ENCODE measurements around the gene TRIM5.
"Not testable (repeated sequence)": the region's sequence is repeated elsewhere in the genome, so short reads cannot be mapped to it uniquely, and the experiment has no call there.

Gene TRIM5, protein sequence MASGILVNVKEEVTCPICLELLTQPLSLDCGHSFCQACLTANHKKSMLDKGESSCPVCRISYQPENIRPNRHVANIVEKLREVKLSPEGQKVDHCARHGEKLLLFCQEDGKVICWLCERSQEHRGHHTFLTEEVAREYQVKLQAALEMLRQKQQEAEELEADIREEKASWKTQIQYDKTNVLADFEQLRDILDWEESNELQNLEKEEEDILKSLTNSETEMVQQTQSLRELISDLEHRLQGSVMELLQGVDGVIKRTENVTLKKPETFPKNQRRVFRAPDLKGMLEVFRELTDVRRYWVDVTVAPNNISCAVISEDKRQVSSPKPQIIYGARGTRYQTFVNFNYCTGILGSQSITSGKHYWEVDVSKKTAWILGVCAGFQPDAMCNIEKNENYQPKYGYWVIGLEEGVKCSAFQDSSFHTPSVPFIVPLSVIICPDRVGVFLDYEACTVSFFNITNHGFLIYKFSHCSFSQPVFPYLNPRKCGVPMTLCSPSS

DNA sequence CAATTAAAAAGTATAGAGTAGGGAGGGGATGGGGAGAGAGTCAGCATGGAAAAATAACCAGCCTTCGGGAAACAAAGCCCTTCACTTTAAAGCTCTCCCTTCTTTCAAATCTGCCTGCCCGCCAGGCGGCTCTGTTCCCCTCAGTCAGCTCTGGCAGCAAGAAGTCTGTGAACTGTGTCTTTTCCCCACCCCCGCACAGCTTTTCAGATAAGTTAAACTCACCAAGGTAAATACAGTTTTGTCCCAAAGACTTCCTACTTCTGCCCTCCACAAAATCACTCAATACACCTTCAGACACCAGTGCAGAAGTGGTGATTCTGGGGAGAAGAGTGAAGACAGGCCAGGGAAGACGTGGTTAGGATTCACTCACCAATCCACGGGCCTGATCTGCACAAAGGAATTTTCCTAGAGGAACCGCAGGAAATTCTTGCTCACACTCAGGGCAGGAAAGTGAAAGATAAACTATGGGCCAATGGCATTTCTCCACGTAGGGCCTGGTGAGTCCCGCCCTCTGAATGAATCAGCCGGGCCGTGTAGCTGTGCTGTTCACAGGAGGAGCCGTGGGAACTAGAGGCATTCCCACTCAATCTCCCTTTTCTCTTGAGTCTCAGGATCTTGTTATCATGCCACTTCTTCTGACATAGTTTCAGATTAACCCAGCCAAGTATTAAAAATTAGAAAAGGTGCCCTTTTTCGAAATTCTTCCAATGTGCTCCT is at the start of gene TRIM5:
TSS of gene TRIM5 (minus strand) at position 429 of the 717 bp plus-strand sequence. CDS start 4,897 bp downstream, outside the sequence.
- peak; percentile 46 for DNase-seq

DNA sequence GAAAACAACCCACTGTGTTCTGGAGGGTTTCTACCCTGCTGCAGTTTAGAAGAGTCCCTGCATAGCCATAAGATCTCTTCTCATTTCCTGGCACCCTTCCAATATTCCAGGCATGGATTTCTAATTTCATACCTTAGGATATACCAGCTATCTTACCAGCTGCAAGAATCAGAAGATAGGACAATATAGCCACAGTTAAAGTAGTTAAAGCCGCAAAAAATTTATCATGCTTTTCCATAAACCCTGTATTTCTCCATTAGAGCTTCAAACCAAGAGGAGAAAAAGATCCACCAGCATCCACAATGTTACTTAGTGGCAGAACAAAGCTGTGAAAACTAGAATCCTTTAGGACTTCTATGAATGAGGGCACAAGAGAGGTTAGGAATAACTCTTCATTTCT is 42.8 kb upstream of the TRIM5 start:
- DNase-seq = no peak

DNA sequence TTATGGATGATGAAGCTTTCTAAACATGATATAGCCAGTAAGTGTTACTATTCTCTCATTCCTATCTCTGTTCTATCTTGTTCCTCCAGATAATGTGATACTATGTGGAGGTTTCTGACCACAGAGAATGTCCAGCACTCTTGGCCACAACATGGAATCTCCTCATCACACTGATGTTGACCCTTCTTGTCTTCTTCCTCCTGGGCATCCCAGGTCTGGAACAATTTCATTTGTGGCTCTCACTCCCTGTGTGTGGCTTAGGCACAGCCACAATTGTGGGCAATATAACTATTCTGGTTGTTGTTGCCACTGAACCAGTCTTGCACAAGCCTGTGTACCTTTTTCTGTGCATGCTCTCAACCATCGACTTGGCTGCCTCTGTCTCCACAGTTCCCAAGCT is 41.5 kb upstream of the TRIM5 start:
- DNase-seq = no peak

DNA sequence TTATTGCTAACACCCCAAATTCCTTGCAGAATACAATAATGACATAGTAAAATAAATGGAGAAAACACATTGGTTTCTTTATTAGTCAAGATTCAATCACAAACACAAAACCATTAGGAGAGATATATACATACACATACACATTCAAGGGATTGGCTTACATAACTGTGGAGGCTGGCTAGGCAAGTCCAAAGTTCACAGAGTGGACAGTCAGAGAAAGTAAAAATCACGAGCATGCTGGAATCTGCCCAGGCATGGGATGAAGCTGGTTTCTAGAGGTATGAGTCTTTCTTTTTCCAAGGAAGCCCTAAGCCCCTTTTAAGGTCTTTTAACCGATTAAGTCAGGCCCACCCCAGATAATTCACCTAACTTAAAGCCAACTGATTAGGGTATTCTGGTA is 37.7 kb upstream of the TRIM5 start:
- DNase-seq = no peak

DNA sequence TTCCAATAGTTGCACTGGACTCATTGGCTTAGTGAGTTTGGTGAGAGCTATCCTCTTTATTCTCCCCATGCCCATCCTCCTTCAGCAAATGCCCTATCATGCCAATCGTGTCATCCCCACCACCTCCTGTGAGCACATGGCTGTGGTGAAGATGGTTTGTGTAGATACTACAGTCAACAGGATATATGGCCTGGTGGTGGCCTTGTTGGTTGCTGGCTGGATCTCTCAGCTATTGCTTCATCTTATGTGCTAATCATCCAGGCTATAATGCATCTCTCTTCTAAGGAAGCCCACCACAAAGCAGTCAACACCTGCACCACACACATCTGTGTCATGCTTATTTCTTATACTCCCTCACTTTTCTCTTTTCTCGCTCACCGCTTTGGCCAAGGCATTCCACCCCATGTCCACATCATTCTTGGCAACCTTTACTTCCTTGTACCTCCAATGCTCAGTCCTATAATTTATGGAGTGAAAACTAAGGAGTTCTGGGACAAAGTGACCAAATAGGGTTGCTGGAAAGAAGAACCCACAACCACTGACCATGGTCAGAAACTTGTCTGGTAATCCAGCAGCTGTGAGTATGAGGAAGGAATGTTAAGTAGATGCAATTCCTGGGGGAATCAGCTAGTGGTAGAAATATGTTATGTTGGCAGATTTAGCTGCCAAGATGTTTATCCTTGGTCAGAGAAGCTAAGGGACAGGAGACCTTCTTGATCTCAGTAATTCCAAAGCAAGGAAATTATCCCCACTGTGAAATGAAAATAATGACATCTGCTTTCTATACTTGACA is 35.0 kb upstream of the TRIM5 start:
- DNase-seq = no peak

DNA sequence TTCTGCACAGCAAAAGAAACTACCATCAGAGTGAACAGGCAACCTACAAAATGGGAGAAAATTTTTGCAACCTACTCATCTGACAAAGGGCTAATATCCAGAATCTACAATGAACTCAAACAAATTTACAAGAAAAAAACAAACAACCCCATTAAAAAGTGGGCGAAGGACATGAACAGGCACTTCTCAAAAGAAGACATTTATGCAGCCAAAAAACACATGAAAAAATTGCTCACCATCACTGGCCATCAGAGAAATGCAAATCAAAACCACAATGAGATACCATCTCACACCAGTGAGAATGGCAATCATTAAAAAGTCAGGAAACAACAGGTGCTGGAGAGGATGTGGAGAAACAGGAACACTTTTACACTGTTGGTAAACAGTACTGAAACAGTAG is 31.6 kb upstream of the TRIM5 start:
- DNase-seq = not testable (repeated sequence)

DNA sequence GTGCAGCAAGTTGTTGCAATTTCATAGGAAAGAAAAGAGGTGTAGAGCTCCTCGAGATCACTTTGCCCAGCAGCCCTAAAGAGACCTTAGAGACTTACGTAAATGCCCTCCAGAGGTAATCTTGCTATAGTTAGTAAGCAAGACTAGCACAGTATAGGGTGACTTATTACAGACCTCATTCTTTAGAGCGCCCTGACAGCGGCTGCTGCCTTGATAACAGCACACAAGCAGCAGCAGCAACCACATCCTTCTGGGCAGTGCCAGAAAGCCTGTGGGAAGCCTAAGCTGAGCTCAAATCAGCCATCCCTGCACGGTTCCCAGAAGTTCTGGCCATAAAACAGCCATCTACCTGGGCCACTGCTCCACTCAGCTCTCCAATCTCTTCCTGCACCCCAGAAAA is 28.8 kb upstream of the TRIM5 start:
- no peak for DNase-seq

DNA sequence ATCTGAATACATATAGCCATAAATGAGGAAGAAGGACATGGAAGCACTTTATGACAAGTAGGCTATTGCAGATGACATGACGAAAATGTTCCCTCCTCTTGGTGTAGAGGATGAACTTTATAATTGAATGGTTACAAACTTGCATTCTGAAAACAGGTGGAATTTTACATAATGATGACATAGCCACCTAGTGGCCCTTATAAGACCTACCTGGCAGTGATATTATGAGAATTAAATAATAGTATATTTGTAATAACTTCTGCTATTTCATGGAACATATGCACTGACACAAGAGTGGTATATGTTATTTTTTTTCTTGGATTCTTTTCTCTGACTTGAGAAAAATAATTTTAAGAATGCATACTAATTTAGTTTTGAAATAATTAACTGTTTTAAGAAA is 27.6 kb upstream of the TRIM5 start:
- DNase-seq = no peak

DNA sequence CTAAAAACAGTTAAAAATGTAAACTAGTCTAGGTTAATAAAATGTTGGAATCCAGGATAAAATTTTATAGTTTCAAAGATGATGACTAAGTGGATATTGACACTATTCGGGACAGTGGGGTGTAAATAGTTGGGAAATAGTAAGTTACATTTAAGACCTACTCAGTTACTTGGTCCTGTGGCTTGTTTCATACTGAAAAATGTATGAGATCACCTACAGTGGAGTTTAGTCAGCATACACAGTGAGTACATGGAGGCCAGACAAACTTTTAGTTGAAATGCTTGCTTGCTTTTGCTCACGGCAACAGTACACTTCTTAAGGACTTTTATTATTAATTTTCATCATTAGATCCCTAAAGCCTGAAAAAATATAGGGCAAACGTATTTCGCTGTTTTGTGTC is 20.8 kb upstream of the TRIM5 start:
- no peak for DNase-seq

DNA sequence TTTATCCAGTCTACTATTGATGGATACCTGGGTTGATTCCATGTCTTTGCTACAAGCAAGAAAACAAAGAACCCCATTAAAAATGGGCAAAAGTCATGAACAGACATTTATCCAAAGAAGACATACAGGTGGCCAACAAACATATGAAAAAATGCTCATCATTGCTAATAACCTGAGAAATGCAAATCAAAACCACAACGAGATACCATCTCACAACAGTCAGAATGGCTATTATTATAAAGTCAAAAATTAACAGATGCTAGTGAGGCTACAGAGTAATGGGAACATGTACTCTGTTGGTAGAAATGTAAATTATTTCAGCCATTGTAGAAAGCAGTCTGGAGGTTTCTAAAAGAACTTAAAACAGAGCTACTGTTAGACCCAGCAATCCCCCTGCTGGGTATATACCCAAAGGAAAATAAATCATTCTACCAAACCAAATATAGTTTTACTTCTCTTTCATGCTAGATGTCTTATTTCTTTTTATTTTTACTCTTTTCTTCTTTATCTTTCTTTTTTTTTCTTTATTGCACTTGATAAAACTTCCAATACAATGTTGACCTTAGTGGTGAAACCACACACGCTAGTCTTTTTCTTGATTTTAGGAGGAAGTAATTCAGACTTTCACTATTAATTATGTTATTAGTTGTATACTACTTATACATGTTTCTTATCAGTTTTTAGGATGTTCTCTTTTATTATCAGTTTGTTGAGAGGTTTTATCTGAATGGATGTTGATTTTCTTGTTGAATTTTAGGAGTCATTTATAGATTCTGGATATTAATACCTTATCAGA is 19.1 kb upstream of the TRIM5 start:
- no peak for DNase-seq

DNA sequence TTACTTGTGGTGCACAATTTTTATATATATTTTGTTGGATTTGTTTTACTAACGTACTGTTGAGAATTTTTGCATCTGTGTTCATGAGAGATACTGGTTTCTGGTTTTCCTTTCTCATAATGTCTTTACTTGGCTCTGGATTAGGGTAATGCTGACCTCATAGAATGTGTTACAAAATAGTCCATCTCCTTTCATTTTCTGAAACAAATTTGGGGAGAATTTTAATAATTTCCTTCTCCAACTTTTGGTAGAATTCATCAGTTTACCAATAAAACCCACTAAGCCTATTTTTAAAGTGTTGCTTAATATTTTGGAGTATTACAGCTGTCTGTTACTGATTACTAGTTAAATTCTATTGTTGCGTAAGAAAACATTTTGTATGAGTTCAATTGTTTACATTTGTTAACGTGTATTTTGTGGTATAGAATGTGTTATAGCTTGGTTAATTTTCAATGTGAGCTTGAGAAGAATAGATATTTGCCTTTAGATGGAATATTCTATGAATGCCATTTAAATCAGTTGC is 16.2 kb upstream of the TRIM5 start:
- no peak for DNase-seq

DNA sequence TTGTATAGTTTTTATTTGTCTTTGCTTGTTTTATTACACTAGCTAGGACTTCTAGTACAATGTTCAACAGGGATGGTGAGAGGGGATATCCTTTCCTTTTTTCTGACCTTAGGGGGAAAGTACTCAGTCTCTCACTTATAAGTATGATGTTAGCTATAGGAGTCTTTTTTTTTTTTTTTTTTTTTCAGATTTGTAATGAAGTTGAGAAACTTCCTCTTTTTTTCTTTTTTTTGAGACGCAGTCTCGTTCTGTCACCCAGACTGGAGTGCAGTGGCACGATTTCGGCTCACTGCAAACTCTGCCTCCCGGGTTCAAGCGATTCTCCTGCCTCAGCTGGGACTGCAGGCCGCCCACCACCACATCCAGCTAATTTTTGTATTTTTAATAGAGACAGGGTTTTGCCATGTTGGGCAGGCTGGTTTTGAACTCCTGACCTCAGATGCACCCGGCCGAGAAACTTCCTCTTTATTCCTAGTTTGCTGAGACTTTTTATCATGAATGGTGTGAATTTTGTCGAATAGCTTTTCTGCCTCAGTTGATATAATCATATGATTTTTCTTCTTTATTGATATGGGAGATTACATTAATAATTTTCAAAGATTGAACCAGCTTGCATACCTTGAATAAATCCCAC is 15.7 kb upstream of the TRIM5 start:
- no peak for DNase-seq

DNA sequence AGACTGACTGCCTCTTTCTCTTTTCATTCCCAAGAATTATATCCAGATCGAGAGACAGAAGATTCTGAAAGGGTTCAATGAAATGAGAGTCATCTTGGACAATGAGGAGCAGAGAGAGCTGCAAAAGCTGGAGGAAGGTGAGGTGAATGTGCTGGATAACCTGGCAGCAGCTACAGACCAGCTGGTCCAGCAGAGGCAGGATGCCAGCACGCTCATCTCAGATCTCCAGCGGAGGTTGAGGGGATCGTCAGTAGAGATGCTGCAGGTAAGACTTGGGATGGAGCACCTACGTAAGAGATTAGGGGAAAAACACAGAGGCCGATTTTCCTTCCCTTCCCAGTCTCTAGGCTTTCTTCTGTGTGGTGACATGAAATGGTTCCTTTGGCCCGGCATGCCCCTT is 13.4 kb upstream of the TRIM5 start:
- DNase-seq = no peak

DNA sequence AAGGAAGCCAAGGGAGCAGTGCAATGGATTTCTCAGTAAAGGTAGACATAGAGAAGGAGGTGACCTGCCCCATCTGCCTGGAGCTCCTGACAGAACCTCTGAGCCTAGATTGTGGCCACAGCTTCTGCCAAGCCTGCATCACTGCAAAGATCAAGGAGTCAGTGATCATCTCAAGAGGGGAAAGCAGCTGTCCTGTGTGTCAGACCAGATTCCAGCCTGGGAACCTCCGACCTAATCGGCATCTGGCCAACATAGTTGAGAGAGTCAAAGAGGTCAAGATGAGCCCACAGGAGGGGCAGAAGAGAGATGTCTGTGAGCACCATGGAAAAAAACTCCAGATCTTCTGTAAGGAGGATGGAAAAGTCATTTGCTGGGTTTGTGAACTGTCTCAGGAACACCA is 11.3 kb upstream of the TRIM5 start:
- DNase-seq = no peak

DNA sequence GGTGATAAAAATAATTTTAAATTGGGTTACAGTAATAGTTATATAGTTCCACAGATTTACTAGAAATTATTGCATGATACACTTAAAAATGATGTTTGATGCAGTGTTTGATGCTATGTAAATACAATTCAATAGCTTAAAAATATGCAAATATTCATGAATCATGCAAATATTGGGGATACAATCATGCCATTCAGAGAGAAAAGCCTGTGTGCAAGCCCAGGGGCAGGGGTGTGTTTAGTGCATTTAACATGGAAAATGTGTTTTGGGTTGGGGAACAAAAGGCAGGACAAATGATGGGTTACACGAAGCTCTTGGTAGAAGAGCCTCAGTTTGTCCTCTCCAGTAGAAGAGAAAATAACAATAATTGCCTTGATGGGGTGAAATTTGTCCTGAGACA is 10.7 kb upstream of the TRIM5 start:
- DNase-seq = no peak

DNA sequence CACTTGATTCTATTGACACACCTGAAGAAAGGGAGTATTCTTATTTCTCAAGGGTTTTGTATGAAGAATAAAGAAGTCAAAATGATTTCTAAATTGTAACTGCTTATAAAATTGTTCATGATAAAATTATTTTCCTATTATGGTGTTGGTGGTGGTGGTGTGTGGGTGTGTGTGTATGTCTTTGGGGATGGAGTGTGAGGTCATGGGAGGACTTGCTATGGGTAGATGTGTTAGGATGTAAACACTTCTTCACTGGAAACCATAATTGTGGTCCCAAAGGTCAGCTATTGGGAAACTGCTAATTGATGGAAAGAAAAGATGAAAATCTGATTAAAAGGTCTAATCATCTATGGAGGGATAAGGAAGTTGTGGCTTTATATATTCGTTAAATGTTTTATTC is 9.8 kb upstream of the TRIM5 start:
- no peak for DNase-seq

DNA sequence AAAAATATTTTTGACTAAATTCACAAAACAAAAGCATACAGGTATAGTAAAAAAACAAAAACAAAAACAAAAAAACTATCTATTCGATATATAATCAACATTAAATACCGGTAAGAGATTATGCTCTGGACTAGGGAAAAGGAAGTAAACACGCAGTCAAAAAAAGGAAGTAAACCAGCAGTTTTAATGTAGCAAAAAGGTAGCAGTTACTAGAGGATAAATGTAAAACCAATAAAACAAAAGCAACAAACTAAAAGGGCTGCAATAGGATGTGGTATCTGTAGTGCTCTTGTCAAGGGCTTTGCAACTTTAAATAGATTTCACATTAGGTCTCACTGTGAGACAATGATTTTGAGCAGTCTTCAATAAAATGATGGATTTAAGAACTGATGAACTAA is 7.1 kb upstream of the TRIM5 start:
- no peak for DNase-seq

DNA sequence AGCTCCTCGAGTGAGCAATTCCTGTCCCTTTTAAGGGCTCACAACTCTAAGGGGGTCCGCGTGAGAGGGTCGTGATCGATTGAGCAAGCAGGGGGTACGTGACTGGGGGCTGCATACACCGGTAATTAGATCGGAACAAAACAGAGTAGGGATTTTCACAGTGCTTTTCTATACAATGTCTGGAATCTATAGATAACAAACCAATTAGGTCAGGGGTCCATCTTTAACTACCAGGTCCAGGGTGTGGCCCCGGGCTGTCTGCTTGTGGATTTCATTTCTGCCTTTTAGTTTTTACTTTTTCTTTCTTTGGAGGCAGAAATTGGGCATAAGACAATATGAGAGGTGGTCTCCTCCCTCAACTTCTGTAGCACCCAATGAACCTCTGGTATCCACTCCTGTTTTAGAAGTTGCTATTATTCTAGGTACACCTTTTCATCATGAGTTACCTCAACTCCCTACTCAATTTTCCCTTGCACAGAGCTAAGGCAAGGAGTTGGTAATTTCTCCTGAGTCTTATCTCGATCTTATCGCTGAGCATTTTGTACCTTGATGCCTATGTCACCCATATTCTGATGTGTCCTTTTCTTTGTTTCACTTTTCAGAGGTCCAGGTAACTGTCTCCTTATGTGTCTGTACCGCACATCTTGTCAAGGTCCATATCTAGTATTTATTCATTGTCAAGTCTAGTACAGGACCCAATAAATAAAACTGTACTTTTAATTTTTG is 6.5 kb upstream of the TRIM5 start:
- DNase-seq = not testable (repeated sequence)

DNA sequence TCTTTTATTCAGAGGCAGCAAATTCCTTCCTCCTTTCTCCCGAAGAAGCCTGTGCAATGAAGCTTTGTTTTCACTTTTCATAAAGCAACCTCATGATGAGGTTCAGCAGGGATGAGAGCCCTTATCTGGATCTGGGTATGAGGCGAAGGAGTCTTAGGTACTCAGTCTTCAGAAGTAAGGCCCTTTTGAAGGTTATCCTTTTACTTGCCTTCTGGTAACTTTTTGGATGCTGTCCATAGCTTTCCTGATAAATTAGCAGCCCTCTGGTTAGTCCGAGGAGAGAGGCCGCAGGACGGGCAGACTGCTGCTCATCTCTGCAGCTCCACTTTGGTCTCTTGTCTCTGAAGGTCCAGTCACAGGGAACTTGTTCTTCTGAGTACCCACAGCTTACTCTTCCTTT is 5.9 kb upstream of the TRIM5 start:
- DNase-seq = no peak

DNA sequence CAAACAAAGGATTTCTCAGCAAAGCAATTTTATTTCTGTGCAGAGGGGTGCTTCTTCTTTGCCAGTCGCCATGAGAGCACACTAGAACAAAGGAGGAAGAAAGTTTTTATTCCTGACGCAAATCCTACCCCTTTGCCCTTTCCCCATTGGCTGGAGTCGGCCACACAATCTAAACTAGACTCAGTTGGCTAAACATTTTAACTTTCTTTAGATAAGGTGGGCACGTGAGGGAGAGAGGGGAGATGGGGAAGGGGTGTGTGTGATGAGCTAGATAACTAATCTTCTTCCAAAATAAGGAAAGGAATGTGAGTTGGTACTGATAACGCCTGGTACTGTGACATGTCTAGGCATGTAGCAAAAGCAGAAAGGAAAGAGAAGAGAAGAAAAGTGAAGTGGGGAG is 5.3 kb upstream of the TRIM5 start:
- no peak for DNase-seq

DNA sequence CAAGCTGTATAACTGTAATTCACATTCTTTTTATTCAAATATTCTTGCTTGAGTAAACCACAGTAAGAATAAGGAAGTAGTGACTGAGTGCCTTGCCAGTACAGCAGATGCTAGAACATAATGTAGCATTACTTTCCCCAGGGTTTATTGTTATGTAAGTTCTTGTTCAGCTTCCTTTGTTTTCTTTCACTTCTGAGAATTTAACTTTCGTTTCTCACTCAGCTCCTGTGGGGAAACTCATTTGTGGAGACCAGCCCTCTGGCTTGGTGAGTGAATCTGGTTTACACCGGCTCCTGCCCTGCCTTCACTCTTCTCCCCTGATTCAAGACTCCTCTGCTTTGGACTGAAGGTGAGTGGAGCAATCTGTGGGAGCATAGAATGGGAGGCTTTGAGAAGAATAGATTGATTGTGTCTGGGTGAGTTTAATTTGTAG is 4.7 kb upstream of the TRIM5 start, which contains the start of gene TRIM22:
TSS of gene TRIM22 (plus strand) at position 240 of the 433 bp plus-strand sequence. CDS start 6,443 bp downstream, outside the sequence.
- no peak for DNase-seq

All from GOT3 (cell line).